Measurements from ENCODE around the gene GPR132.
A peak's percentile ranks its signal among the peaks of the same experiment; 100 is the strongest.
"Not testable (repeated sequence)": the region's sequence is repeated elsewhere in the genome, so short reads cannot be mapped to it uniquely, and the experiment has no call there.

Gene GPR132

GRCh38 chr14:105073720-105074600 is 8.7 kb upstream of the GPR132 start:
- DNase-seq, result no peak

DNA sequence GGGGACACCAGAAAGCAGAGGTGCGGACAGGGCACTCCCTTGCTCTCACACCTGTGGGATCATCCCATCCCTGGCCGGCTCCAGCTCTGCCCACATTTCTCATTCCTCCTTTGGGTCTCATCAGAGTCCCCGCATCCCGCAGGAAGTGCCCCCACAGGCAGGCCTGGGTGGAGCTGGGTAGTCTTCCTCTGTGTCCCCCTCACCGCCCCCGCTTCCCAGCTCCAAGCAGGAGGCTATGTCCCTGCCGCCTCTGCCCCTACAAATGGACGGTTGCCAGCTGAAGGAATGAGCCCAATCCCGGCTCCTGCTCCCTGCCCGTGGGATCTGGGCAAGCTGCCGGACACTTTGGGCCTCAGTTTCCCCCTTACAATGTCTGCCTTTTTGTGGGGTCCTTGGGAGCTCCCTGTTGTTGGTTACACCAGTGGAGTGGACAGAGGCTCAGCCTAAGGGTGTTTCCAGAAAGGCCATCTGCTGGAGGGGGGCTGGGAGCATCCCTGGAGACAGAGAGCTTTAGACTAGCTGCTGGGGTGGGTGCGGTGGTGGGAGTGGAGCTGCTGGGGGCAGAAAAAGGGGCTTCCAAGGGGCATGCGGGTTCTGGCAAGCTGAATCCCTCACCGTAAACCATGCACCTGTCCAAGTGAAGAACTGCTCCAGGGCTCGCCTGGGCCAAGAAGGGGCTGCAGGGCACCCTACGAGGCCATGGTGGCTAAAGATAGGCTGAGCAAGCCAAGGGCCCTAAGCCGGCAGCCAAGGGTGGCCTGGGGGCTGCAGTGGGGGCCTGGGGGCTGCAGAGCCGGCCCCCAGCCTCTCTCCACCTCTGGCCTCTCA is 7.9 kb upstream of the GPR132 start:
- no peak for DNase-seq

DNA sequence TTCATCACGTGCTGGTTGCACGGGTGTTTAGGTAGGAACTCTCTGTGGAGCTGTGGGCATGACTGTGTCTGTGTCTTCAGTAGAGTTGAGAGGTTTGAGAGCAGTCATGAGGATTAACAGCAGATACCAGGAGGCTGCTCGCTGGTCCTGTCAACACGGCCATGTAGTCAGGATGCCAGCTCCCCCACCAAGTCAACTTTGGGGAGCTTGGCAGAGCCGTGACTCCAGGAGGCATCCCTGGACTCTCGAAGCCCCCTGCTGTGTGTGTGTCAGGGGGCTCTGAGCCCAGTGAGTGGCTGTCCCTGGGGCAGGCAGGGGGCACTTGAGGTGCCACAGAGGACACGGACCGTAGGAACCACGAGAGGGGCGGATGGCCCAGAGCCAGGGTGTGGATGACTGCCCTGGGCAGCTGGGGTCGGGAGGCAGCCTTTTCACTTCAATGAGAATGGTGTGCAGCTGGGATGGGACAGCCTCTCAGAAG is 7.2 kb upstream of the GPR132 start:
- DNase-seq, result no peak

- no peak for DNase-seq
These were observed 6.7 kb upstream of the GPR132 start for GRCh38 chr14:105071942-105072341.

DNA sequence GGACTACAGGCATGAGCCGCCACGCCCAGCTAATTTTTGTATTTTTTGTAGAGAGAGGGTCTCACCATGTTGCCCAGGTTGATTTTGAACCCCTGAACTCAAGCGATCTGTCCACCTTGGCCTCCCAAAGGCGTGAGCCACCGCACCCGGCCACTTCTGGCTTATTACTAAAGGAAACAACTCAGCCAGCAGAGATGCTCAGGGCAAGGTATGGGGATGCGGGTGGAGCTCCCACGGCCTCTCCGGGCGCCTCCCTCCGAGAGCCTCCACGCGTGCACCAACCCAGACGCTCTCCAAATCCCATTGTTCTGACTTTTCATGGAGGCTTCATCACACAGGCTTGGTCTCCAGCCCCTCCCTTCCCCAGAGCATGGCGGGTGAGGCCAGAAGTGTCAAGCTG is 6.1 kb upstream of the GPR132 start:
- DNase-seq, result no peak

GRCh38 chr14:105070760-105071137 is 5.5 kb upstream of the GPR132 start:
- no peak for DNase-seq

- no peak for DNase-seq
These were observed 4.9 kb upstream of the GPR132 start for GRCh38 chr14:105069871-105070759.

GRCh38 chr14:105069522-105069870 is 4.3 kb upstream of the GPR132 start:
- DNase-seq, result no peak

- DNase-seq, result no peak
These were observed 3.6 kb upstream of the GPR132 start for GRCh38 chr14:105068818-105069217.

DNA sequence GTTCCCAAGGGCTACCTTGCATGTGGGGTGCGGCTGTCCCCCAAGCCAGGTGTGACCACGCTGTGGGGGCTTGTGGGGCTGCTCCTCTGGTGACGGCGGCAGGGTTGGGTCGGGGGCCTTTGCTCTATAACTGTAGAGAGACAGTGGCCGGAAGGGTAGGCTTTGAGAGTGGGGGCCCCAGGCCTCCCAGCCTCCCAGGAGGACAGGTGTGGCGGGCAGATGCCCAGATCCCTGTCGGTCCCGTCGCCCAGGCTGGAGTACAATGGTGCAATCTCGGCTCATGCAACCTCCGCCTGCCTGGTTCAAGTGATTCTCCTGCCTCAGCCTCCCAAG is 2.7 kb upstream of the GPR132 start:
- DNase-seq, result no peak

DNA sequence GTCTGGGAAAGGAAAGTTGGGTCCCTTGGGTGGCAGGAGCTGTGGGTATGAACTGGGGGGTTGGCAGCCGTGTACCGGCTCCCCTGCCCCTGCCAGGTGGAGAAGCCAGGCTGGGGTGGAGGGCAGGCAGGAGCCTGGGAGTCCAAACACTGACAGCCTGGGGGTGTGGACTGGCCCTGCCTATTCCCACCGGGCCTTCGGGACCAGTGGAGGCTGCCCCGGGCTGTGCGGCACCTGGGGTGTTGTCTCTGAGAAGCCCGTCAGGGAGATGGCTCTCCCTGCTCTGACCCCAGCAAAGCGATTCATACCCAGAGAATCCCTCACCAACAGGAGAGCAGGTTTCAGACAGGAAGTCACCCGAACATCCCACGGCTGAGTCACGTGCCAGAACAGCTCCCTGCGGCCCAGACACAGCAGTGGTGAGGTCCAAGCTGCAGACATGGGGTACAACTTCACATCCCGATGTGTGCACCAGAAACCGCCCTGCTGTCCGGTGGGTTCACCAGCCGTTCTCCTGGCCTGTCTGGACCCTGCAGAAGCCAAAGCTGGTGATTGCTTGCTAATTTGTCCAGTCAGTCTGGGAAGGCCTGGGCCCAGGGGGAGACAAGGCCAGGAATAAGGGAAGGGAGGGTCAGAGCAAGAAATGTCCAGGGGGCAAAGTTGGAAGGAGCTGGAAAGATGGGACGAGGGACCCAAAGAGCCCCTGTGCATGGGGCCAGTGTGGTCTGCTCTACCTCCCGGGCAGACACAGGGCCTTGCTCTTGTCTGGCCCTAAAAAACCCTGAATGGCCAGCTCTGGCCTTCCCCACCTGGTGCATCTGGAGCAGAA is 2.1 kb upstream of the GPR132 start:
- peak; percentile 56 for DNase-seq

- no peak for DNase-seq
These were observed 1.2 kb upstream of the GPR132 start for GRCh38 chr14:105066240-105067071.

GRCh38 chr14:105064721-105065143 is 498 bp downstream of the GPR132 start:
- no peak for DNase-seq

DNA sequence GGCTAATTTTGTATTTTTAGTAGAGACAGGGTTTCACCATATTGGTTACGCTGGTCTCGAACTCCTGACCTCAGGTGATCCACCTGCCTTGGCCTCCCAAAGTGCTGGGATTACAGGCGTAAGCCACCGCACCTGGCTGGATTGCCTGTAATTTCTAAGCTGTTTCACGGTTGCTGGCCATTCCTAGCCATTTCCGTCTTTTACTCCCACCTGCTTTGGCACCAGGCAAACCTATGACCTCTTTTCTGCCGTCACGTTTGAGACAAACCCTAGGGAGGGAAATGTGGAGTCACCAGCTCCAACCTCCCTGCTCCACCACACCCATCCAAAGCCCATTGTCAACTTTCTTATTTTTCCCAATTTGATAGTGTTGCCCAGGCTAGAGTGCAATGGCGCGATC is 1.2 kb downstream of the GPR132 start:
- no peak for DNase-seq

DNA sequence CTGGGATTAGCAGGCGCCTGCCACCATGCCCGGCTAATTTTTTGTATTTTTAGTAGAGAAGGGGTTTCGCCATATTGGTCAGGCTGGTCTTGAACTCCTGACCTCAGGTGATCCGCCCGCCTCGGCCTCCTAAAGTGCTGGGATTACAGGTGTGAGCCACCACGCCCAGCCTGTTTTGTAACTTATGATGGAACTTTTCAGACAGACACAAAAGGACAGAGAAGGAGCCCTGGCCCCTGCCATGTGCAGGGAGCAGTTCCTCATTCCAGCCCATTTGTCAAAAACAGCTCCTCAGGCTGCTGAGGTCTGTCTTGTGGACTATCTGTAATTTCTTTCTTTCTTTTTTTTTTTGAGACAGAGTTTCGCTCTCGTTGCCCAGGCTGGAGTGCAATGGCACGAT is 1.7 kb downstream of the GPR132 start:
- not testable (repeated sequence) for DNase-seq

- no peak for DNase-seq
These were observed 2.2 kb downstream of the GPR132 start for GRCh38 chr14:105063056-105063455.

- no peak for DNase-seq
These were observed 3.2 kb downstream of the GPR132 start for GRCh38 chr14:105062048-105062433.

GRCh38 chr14:105061428-105062047 is 3.7 kb downstream of the GPR132 start:
- DNase-seq, result peak; percentile 61

DNA sequence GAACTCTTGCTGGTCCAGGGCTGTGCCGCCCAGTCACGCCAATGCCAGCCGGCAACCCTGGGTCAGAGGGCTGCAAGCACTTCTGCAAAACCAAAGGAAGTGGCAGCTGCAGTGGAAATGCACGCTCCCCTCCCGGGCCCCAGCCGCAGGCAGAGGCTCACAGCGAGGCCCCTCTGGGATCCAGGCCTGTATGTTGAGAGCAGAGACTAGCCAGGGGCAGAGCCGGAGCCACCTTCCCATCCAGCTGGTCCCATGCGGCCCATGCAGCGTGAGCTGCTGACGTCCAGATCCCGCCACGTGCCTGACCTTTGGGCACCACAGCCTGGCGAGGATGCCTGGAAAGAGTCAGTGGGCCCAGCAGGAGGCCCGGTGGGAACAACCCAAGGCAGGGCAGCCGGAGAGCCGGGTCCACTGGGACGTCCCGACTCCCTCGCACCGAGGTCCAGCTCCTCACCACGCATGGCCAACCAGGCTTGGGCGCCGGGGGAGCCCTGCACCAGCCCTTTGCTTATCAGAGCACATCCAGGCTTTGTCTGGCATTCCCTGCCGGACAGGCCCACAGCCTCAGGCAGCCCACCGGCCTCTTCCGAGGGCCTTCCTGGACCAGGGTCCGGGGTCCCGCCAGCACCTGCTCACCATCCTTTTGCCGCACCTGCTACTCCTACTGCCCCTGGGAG is 4.3 kb downstream of the GPR132 start:
- peak; percentile 30 for DNase-seq

GRCh38 chr14:105059925-105060565 is 5.2 kb downstream of the GPR132 start:
- DNase-seq, result no peak

All from stimulated activated CD4-positive, alpha-beta T cell treated with anti-CD3 and anti-CD28 coated beads, Interleukin-12 subunit alpha, Interleukin-12 subunit beta, amount 100 ng/mL, for 4 hours (primary cell).